HG02759 (cell line): ENCODE measurements around the gene WNT3A.

Experiments
- ATAC-seq: cut with Tn5 transposase; IDR thresholded peaks from one replicate; pipeline ENCODE4 v1.9.1; 2021; ENCODE audit warnings: mild to moderate bottlenecking, moderate library complexity; ENCODE audit not compliant: unreplicated experiment

The WNT3A gene

DNA sequence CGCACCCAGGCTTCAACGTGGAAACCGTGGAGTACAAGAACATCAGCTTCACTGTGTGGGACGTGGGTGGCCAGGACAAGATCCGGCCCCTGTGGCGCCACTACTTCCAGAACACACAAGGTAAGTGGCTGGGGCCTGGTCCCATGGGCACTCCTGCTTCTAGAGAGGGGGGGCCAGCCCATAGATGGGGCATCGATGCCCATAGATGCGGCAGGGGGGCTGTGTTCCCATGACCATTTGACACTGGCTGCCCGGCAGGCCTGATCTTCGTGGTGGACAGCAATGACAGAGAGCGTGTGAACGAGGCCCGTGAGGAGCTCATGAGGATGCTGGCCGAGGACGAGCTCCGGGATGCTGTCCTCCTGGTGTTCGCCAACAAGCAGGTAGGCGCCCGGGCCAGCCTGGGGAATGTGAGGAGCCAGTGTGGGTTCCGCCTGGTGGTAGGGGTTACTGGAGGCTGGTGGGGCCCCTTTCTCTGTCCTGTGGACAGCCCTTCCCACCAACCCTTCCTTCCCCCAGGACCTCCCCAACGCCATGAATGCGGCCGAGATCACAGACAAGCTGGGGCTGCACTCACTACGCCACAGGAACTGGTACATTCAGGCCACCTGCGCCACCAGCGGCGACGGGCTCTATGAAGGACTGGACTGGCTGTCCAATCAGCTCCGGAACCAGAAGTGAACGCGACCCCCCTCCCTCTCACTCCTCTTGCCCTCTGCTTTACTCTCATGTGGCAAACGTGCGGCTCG is 90.7 kb downstream of the WNT3A start:
- no peak for ATAC-seq

GRCh38 chr1:228098323-228098931 is 91.6 kb downstream of the WNT3A start:
- ATAC-seq = no peak

DNA sequence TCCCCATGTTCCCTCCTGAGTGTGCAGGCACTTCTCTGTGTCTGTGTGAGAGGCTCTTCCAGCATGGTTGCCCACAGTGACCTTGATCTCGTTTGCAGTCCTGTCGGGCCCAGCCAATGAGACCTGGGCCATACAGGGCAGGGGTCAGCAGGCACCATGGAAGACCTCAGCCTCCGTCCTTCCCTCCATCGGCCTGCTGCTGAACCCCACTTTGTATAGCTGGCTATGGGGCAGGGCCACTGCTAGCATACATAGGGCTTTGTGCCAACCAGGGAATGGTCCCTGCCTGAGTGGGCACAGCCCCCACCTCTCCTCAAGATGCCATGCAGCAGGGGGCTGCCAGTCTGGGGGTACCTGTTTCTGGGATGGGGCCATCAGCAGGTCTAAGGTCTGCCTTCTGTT is 92.5 kb downstream of the WNT3A start:
- no peak for ATAC-seq

DNA sequence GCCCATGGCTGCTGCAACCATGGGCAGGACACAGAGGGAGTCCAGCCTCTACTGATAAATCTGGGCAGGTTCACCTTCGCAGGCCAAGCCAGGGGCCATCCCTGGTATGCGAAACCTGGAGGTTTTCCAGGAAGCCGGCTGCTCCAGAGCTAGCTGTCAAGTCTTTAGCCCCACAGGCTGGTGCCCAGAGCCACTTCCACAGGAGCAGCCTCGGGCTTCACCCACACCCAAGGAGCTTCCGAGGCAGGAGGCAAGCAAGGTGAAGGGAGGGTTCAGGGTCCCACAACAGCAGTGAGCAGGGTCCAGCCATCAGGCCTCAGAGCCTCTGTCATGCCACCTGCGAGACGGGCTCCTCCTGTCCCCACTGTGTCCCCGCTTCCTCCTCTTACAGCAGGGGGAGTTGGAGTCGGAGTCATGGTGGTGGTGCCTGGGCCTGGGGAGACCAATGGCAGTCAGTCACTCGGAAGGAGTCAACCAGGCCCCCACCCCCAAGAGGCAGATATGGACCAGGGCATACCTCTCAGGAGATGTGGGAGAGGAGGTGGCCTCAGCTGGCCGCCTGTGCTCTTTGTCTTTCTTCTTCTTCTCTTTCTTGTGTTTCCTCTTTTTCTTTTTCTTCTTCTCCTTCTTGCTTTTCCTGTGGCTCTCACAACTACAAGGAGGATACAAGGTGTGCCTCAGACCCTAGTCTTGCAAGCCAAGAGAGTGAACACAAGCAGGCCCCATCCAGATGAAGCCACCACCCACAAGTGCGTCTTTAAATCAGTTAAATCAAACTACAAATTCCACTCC is 94.2 kb downstream of the WNT3A start:
- no peak for ATAC-seq

DNA sequence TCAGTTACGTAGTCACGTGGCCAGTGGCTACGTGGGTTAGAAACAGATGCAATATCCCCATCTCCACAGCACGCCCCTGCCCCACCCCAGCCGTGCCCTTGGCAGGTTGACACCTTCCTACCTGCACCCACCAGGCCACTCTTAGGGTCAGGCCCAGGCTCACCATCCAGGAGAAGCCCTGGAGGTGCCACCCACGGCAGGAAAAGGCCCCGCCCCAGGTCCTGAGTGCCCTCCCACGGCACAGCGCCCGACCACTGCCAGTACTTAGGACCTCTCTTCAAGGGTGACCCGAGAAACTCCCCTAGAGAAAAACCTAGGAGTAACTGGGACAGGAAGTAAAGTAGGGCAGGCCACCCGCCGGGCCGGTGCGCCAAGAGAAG is 94.8 kb downstream of the WNT3A start:
- no peak for ATAC-seq

DNA sequence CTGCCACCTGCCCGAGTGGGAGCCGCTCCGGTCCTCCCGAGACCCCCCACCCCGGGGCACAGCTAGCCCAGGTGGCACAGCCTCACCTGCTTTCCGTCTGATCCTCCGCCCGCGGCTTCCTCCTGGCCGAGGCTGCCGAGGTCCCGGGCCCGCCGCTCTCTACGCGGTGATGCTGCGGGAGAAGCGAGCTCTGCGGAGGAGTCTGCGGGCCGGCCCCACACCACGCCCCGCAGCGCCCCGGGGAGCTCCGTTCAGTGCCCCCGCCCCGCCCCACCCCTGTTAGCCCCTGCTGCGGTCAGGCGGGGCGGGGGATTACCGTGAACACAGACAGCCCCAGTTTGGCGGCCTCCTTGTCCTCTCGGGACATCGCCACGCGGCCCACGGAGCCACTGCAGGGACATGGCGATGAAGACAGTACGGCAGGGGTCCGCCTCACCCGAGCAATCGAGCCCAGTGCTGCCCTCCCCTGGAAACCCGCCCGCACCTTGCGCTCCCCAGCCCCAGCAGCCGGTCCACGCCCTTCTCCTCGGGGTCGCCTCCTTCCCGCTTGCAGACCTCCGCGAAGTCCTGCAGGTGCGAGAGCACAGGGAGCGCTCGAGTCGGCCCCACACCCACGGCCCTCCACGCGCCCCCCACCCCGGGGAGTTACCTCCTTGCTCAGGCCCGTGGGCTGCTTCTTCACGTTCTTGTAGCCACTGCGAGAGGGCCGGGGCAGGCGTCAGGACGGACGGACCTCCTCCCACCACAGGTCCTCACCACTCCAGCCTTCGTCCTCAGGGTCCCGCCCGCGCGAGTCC is 95.4 kb downstream of the WNT3A start:
- peak; percentile 19 for ATAC-seq

DNA sequence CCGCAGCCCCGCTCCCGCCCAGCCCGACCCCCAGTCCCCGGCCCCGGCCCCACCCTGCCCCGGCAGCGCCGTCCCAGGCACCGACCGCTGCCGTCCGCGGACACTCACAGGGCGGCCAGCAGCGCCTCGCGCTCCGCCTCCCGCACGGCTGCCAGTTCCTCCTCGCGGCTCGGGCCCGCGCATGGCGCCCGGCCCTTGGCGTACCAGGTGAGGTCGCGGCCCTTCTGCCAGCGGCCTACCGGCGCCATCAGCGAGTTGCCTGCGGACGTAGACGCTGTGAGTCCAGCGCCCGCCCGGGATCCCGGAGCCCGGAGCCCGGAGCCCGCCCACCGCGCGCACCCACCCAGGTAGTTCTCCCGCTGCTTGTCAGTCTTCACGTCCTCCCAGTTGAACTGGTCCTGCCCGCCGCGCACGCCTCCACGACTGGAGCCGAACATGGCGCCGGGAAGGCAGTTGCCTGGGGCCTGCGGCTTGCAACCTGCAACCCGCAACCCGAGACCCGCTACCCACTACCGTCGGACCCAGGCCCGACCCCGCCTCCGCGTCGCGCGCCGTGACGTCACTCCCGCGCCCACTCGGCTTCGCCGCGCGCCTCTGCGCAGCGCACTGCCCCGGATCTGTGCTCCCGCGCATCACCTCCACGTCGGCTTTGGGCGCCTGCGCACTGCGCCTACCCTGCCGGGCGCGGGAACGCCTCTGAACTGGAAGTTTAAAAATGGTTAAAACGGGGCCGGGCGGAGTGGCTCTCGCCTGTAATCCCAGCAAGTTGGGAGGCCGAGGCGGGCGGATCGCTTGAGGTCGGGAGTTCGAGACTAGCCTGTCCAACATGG is 96.2 kb downstream of the WNT3A start, which contains the start of gene C1orf35:
TSS of gene C1orf35 (minus strand) at position 535 of the 830 bp plus-strand sequence. CDS start at position 437, 98 bp downstream.
- peak; percentile 82 for ATAC-seq

- no peak for ATAC-seq
Observed at GRCh38 chr1:228104526-228105269, 97.9 kb downstream of the WNT3A start.

DNA sequence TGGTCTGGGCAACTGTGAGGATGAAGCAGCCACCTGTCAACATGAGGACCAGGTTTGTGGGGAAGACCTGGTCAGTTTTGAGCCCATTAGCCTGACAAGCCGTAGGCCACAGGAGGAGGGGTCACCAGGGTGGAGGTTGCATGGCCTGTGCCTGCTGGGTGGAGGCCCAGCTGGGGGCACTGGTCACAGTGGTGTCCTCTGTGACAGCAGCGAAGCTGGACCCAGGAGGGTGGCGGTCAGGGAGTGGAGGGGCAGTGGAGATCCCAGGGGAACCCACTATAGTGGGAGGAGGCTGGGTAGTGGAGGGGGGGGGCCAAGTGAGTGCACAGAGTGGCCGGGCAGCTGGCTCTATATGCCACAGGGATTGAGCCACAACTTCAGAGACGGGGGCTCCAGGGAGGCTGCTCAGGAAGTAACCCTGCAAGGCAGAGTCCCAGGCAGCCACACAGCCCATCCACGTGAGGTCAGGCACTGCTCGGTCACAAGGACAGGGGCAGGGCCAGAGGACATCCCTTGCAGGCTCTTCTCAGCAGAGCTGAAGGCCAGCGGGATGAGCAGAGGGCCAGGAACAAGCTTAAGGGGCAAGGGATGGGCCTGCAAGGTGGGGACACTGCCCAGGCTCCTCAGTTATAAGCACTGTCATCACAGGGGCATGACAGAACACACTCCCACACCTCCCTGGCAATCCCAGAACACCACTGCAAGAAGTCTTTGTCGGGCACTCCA is 98.6 kb downstream of the WNT3A start:
- no peak for ATAC-seq

DNA sequence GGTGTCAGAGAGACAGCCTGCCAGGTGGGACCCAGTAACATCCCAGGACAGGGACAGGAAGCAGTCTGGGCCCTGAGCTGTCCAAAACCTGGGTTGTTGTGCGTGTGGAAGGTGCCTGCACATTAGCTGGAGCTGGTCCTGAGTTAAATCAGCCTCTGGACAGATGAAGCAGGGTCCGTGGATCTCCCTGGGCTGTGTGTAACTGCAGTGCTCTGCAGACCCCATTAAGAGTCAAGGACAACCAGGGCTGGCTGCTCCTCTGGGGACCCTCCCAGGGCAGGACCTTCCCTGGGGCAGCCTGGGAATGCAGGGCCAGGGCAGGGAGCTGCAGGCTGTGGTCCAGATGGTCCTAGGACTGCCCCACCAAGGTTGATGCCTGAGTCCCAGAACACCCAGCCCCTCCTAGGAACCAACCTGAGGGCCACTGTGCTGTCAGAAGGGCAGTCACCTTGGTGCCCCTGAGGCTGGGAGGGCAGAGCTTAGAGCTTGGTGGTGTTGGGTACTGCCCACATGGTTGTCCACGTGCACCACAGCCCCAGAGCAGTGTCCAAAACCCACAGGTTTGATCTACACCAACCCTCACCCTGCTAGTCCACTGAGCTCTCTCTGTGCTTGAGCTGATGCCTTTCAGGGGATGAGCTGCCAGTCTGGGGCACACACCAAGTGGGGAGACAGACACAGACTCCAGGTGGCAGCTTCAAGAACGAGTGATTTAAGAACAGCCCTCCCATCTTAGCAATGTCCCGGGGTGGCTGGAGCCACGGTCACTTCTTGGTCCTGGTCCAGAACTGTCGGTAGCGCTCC is 99.4 kb downstream of the WNT3A start:
- ATAC-seq = no peak

DNA sequence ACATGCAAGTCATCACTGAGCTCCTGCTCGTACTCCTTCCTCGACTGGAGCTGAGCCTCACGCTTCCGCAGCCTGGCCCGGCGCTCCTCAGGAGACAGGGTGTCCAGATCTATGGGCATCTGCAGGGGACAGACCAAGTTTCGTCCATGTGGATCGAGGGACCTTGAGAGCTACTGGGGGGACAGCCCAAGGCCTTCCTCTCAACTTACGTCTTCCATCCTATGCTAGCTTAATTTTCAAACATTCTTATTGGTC is 99.9 kb downstream of the WNT3A start:
- ATAC-seq = no peak

DNA sequence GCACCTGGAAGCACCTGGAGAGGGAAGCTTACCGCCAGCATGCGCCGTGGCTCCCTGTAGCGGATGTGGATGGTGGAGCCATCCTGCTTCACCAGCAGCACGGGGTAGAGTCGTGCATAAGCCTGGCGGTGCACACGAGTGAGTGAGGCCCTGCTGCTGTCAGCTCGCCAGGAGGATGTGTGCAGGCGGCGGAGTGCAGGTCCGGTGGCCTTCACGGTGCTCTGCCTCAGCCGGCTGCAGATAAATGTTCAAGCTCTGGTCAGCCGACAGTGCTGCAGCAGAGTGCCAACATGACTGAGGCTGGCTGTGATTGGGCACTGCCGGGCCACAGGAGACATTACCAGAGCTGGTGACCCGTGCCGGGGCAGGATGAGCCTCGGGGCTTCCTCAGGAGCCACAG is 100.8 kb downstream of the WNT3A start:
- ATAC-seq = no peak

- no peak for ATAC-seq
Observed at GRCh38 chr1:228108055-228108690, 101.4 kb downstream of the WNT3A start.

GRCh38 chr1:228108742-228109072 is 101.9 kb downstream of the WNT3A start:
- no peak for ATAC-seq

DNA sequence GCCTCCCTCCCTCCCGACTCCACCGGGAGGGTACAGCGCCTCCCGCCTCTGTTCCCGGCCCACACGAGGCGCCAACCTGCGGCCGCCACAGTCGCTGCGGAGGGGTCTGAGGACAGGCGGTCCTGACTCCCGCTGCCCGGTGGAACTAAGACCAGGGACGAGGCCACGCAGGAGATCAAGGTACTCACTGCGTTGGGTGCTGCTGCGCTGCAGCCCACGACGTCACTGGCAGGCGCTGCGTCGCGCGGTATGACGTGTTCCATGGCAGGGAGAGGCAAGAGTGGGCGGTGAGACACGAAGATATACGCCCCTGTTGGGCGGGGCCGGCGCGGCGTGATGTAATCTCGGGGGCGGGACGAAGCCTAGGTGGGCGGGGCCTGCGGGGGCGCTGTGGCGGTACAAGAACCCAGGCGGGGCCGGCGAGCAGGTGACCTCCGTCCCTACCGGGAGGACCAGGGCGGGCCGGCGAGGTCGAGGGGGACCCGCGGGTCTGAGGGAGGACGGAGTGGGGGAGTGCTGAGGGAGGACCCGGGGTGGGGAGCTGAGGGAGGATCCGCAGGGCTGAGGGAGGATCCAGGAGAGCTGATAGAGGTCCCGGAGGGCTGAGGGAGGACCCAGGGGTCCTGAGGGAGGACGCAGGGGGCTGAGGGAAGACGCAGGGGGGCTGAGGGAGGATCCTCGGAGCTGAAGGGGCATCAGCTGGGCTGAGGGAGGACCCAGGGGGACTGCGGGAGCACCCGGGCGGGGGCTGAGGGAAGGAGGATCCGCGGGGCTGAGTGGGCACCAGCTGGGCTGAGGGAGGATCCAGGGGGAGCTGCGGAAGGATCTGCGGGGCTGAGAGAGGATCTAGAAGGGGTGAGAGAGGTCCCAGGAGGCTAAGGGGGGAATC is 102.5 kb downstream of the WNT3A start, which contains the start of gene MRPL55:
TSS of gene MRPL55 (minus strand) at position 227 of the 889 bp plus-strand sequence. CDS start 1,039 bp downstream, outside the sequence.
- peak; percentile 92 for ATAC-seq

DNA sequence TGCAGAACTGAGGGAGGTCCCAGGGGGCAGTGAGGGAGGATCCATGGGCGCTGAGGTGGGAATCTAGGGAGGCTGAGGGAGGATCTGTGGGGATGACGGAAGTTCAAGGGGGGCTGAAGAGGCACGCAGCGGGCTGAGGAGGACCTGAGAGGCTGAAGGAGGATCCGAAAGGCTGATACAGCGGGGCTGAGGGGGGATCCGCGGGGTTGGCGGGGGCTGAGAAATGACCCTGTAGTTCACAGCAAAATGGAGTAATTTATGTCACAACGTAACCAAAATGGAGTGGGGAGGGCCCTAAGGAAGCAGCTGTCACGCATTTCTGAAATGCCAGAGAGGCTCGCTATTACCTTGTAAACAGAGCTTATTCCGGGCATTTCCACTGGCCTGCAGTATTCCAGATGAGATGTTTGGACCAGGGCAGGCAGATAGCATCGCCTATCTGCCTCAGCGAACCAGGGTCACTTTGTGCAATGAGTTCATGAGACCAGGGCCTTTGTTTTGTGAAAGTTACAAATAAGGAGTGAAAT is 103.2 kb downstream of the WNT3A start:
- ATAC-seq = no peak
